ENCODE measurements around the gene TM4SF4.
"Not testable (repeated sequence)": the region's sequence is repeated elsewhere in the genome, so short reads cannot be mapped to it uniquely, and the experiment has no call there.

TM4SF4 gene

DNA sequence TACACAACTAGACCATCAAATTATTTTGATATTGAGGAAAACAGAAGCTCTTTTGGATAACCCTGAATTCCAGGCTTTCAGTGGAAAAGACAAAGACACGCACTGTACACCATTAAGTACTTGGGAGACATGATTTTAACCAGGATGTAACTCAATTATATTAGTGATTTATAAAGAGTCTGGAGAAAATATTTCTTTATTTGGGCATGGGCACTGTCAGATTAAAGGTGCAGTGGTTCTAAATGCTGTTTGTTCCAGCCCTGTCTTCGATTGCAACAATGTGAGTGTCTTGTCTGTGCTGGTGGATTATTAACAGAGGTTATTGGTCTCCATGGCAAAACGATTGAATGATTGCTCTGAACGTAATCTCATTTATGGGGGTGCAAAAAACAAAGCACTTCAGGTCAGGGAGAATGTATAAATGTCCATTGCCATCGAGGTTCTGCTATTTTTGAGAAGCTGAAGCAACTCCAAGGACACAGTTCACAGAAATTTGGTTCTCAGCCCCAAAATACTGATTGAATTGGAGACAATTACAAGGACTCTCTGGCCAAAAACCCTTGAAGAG lies at the start of gene TM4SF4:
TM4SF4 (plus strand) TSS at position 448 of the 568 bp plus-strand sequence. CDS start 181 bp downstream, outside the sequence.
- no peak for DNase-seq

GRCh38 chr3:149424918-149425317 lies 49.6 kb upstream of the TM4SF4 start:
- no peak for DNase-seq

- no peak for DNase-seq
Observed at GRCh38 chr3:149426325-149426724, 48.2 kb upstream of the TM4SF4 start.

DNA sequence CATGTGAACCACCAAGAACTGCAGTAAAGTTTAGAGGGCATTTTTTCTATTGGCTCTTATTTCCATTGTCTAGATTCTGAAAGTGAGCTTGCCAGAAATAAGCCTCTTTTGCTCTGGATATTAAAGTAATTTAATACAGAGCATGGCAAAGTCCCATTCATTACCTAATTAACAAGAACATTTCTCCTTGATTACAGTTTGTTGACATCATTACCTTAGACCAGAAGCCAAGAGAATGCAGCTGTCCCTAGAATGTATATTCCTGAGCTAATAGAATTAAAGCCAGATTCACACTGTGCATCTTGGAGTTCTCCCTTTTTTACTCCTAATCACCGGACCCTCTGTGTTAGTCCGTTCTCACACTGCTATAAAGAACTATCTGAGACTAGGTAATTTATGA lies 46.4 kb upstream of the TM4SF4 start:
- DNase-seq, result no peak

- DNase-seq, result no peak
Observed at GRCh38 chr3:149430216-149430615, 44.3 kb upstream of the TM4SF4 start.

GRCh38 chr3:149432149-149432548 lies 42.3 kb upstream of the TM4SF4 start:
- DNase-seq, result no peak

- no peak for DNase-seq
Observed at GRCh38 chr3:149435996-149436885, 38.3 kb upstream of the TM4SF4 start.

GRCh38 chr3:149437286-149437685 lies 37.2 kb upstream of the TM4SF4 start:
- DNase-seq, result no peak

DNA sequence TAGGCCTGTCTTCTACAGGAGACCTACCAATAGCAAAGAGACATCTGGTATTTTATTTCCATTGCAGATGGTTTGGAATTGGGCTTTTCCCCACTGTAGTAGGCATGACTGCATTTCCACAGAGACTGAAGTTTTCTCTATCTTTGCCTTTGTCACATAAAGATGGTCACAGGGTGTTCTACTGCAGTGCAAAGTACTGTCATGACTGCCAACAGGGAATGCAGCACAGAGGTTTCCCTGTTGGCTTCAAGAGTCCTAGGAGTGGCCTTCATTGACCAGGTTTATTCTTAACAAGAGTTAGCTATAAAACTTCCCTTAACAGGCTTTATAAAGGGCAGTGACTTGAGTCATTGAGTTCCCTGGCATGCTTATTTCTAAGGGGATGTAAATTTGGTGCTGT lies 36.8 kb upstream of the TM4SF4 start:
- no peak for DNase-seq

DNA sequence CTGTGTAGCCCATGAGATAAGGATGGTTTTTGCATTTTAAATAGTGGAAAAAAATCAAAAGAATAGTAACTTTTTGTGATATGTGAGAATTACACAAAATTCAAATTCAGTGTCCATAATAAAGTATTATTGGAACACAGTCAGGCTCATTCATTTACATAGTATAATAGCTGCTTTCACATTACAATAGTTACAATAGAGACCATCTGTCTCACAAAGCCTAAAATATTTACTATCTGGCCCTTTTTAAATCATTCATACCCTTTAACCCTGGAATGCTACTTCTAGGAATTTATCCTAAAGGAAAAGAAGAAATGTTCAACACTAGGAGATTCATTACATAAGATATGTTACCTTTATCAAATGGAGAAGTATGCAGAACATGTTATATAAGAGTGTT lies 35.5 kb upstream of the TM4SF4 start:
- no peak for DNase-seq

- DNase-seq, result no peak
Observed at GRCh38 chr3:149441642-149442041, 32.9 kb upstream of the TM4SF4 start.

DNA sequence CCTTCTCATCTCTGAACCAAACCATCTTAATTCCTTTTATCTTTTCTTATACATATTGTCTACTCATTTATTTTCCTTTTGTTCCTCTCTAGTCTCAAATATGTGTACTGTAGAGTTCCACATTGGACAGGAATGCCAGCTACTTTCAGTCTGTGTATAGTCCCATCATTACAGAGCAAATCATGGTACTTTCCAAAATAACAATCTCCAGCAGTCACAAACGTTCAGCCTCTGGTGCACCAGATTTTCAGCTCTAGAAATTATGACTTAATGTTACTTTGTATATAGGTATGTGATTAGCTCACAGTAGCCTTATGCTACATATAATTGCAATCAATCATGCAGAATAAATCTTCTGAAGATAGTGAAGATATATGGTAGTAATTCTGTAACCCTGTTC lies 32.5 kb upstream of the TM4SF4 start:
- no peak for DNase-seq

DNA sequence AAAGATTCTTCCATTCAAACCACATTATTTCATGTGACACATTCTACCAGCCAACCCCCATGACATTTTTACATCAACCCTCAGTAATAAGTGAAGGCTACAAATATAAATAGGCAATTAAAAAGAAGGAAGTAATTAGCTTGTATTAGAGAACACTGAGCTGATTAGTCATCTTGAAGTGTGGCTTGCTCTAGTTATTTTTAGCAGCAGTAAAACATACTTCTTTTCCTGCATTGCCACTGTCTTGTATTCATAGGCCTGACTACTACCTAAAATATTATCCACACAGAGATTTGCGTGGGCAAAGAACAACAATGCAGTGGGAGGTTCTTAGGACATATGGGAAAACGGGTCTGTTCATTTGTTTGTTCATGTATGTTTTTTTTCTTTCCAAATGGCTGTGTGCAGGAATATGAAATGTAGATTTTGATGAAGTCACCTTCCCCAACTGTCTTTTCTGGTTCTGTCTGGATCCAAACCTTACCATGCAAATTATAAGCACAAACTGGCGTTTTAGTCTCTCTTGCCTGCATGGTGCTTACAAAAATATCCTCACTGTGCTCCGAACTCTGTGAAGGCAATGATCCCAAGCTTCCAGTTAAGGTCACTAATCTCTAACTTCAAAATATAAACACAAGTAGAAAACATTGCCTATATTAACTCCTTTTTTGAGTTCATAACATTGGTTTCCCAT lies 31.5 kb upstream of the TM4SF4 start:
- DNase-seq, result no peak

DNA sequence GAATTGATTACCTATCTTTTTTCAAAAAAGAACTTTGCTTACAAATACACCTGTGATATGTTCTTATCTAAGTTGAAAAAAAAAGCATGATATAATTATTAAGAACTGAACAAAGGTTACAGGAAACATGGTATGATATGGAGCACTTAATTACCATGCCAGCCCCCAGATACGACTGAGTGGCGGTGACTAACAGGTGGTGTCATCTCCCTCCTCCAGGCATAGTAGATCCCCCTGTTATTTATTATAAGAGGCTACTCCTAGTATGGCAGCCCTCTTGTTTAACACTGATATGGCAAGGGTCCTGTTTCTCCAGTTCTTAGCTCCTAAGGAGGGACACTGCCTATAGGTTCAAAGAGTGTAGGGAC lies 31.0 kb upstream of the TM4SF4 start:
- no peak for DNase-seq

- not testable (repeated sequence) for DNase-seq
Observed at GRCh38 chr3:149444867-149445266, 29.6 kb upstream of the TM4SF4 start.

GRCh38 chr3:149448331-149448831 lies 26.1 kb upstream of the TM4SF4 start:
- DNase-seq, result no peak

DNA sequence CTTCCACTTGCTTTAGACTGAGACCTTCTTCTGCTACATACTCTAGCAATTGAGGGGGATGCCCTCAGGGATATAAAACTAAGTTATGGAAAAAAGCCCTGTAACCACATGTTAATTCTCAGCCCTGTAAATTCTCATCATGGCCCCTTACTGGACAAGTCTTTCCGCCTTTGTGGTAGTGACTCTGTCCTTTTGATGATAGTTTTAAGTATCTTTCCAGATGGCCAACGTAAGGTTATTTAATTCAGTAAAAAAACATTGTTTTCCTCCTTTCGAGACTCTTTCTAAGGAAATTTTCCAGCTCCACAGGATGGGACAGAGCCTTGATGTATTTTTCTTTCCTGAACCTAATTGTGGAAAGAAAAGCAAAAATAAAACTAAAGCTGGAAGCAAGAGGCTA lies 25.3 kb upstream of the TM4SF4 start:
- no peak for DNase-seq

- no peak for DNase-seq
Observed at GRCh38 chr3:149449799-149450198, 24.7 kb upstream of the TM4SF4 start.

DNA sequence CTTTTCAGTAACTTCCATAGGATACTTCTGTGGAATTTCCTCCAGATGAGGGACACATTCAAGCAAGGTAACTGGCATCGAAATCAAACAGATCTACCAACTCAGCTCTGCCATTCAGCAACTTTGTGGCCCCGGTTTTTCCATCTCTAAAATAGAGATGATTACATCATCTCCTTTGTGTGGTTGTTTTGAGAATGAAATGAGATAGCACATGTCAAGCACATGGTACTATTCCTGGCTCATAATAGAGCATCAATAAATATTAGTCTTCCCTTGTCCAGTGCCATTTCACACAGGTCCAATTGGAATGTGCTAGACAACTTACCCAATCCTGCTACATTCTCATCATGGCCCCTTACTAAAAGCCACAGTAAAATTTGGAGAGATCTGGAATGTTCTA lies 24.2 kb upstream of the TM4SF4 start:
- DNase-seq, result no peak

DNA sequence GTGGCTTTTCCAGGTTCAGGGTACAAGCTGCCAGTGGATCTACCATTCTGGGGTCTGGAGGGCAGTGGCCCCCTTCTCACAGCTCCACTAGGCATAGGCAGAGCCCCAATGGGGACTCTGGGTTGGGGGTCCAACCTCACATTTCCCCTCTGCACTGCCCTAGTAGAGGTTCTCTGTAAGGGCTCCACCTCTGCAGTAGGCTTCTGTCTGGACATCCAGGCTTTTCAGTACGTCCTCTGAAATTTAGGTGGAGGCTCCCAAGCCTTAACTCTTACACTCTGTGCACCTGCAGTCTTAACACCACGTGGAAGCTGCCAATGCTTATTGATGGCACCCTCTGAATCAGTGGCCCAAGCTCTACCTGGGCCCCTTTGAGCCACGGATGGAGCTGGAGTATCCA lies 22.5 kb upstream of the TM4SF4 start:
- no peak for DNase-seq

- no peak for DNase-seq
Observed at GRCh38 chr3:149453140-149453805, 21.2 kb upstream of the TM4SF4 start.

- DNase-seq, result no peak
Observed at GRCh38 chr3:149454746-149455145, 19.8 kb upstream of the TM4SF4 start.

GRCh38 chr3:149455366-149455765 lies 19.1 kb upstream of the TM4SF4 start:
- no peak for DNase-seq
